HCT116 (cell line): ENCODE results near the gene RREB1. TPM values are rescaled to one million over a fixed set of nuclear protein-coding genes. Genes with fewer than 3 reads are reported as not detected.

ENCODE experiments used
- ATAC-seq: fragments of 200-7000 bp; cut with Tn5 transposase; 2 replicates; pipeline ENCODE4 v1.9.1; 2020; ENCODE audit warnings: mild to moderate bottlenecking, moderate library complexity
- BruUV-seq: library from RNA; stranded (reverse); fragments of 400-500 nt; replicated peaks from 2 replicates; lab custom pipeline; 2021; lab: Mats Ljungman, UMichigan
- CTCF ChIA-PET: fragments of 300-600 bp; sonication (Branson Sonifier 250); formaldehyde crosslinking; loops from one replicate; lab custom pipeline; 2021; ENCODE audit warnings: antibody characterized with exemption; lab: Charles Lee
- POLR2A ChIA-PET: fragments of 300-600, 350-600 bp; sonication (Branson Sonifier 250); formaldehyde crosslinking; loops from one replicate; lab custom pipeline; 2021; ENCODE audit warnings: antibody characterized with exemption; lab: Charles Lee
- RAD21 ChIA-PET, 2 experiments: fragments of 300-600 bp; sonication (Branson Sonifier 250); formaldehyde crosslinking; loops; one replicate each; lab custom pipeline; 2023; ENCODE audit warnings: low total read pairs in 2 of 2; ENCODE audit not compliant: uncharacterized antibody in 2 of 2, unreplicated experiment in 2 of 2, low non-redundant PET in 1 of 2; lab: Charles Lee
- DNase-seq: peaks from one replicate; pipeline ENCODE4 v3.0.0-alpha.2; 2010; ENCODE audit warnings: low read depth, low spot score
- H2AFZ ChIP-seq: fragments of 200-600 bp; shearing (Covaris generic), sonication (generic); 2 replicates; pipeline ENCODE4 v1.6.1; 2017; ENCODE audit warnings: low read depth, mixed run types, mixed read lengths, antibody characterized with exemption, low read length; ENCODE audit not compliant: poor library complexity, severe bottlenecking
- H3K27ac ChIP-seq: 2 replicates; pipeline ENCODE4 v1.5.1; 2012; ENCODE audit warnings: low read depth, low read length
- H3K27me3 ChIP-seq: fragments of 200-600 bp; sonication (generic); 2 replicates; pipeline ENCODE4 v1.6.1; 2016; ENCODE audit warnings: mixed run types, low read length, mixed read lengths; ENCODE audit not compliant: insufficient read depth
- H3K36me3 ChIP-seq, 2 experiments: fragments of 200-500 bp in 1 of 2; fragments of 200-600 bp in 1 of 2; sonication (Bioruptor generic) in 1 of 2; sonication (generic) in 1 of 2; 2 replicates each; pipeline versions ENCODE4 v1.5.1 to v1.6.1; 2014 to 2016; ENCODE audit warnings: low read length in 2 of 2, inconsistent platforms in 1 of 2, mixed read lengths in 1 of 2, mixed run types in 1 of 2; ENCODE audit not compliant: insufficient read depth in 2 of 2, control insufficient read depth in 1 of 2
- H3K4me1 ChIP-seq, 2 experiments: fragments of 200-600 bp in 1 of 2; sonication (generic) in 1 of 2; 2 replicates each; pipeline versions ENCODE4 v1.5.1 to v1.6.1; 2012 to 2017; ENCODE audit warnings: low read length in 2 of 2, inconsistent platforms in 1 of 2, mild to moderate bottlenecking in 1 of 2, mixed read lengths in 1 of 2, mixed run types in 1 of 2, moderate library complexity in 1 of 2; ENCODE audit not compliant: insufficient read depth in 2 of 2, control insufficient read depth in 1 of 2
- H3K4me2 ChIP-seq: fragments of 200-600 bp; sonication (generic); 2 replicates; pipeline ENCODE4 v1.6.1; 2017; ENCODE audit warnings: mixed run types, low read length, mixed read lengths
- H3K4me3 ChIP-seq, 2 experiments: fragments of 200-600 bp in 1 of 2; sonication (generic) in 1 of 2; replicated peaks in 1 of 2; 2 replicates each; pipeline ENCODE4 v1.5.1; 2011 to 2016; ENCODE audit warnings: low read length in 2 of 2, control low read depth in 1 of 2, low read depth in 1 of 2, mild to moderate bottlenecking in 1 of 2, mixed read lengths in 1 of 2, mixed run types in 1 of 2
- H3K79me2 ChIP-seq: fragments of 200-600 bp; sonication (generic); 2 replicates; pipeline ENCODE4 v1.6.1; 2017; ENCODE audit warnings: mild to moderate bottlenecking, mixed run types, low read length, moderate library complexity, mixed read lengths; ENCODE audit not compliant: insufficient read depth
- H3K9ac ChIP-seq: fragments of 200-600 bp; sonication (generic); 2 replicates; pipeline ENCODE4 v1.6.1; 2016; ENCODE audit warnings: low read length, mixed read lengths
- H3K9me2 ChIP-seq: fragments of 200-600 bp; sonication (generic), shearing (Covaris generic); 2 replicates; pipeline ENCODE4 v1.6.1; 2017; ENCODE audit warnings: mixed run types, mild to moderate bottlenecking, moderate library complexity; ENCODE audit not compliant: insufficient read depth
- H3K9me3 ChIP-seq, 2 experiments: fragments of 200-500 bp in 1 of 2; fragments of 200-600 bp in 1 of 2; sonication (Bioruptor generic) in 1 of 2; sonication (generic) in 1 of 2; 2 replicates each; pipeline ENCODE4 v1.6.1; 2014 to 2017; ENCODE audit warnings: low read length in 2 of 2, mixed read lengths in 2 of 2, inconsistent platforms in 1 of 2, low read depth in 1 of 2, mild to moderate bottlenecking in 1 of 2, mixed run types in 1 of 2, moderate library complexity in 1 of 2; ENCODE audit not compliant: control insufficient read depth in 1 of 2, insufficient read depth in 1 of 2
- H4K20me1 ChIP-seq: fragments of 200-600 bp; sonication (generic), shearing (Covaris generic); 2 replicates; pipeline ENCODE4 v1.6.1; 2017; ENCODE audit warnings: mixed run types, mild to moderate bottlenecking, moderate library complexity; ENCODE audit not compliant: insufficient read depth
- ATF3 ChIP-seq: IDR thresholded peaks from 2 replicates; pipeline ENCODE4 v1.6.1; 2012
- CBX3 ChIP-seq: IDR thresholded peaks from 2 replicates; pipeline ENCODE4 v1.6.1; 2012; ENCODE audit warnings: low read depth
- CEBPB ChIP-seq: IDR thresholded peaks from 2 replicates; pipeline ENCODE4 v1.6.1; 2012; ENCODE audit warnings: low read depth
- EGR1 ChIP-seq: IDR thresholded peaks from 2 replicates; pipeline ENCODE4 v1.6.1; 2012; ENCODE audit warnings: low read depth
- ELF1 ChIP-seq: IDR thresholded peaks from 2 replicates; pipeline ENCODE4 v1.6.1; 2012; ENCODE audit warnings: low read depth, borderline replicate concordance
- EZH2 ChIP-seq: fragments of 200-600 bp; sonication (generic); IDR thresholded peaks from 2 replicates; pipeline ENCODE4 v1.6.1; 2017; ENCODE audit warnings: antibody characterized with exemption, mixed run types
- EZH2phosphoT487 ChIP-seq: fragments of 200-600 bp; IDR thresholded peaks from 2 replicates; pipeline ENCODE4 v1.6.1; 2018; ENCODE audit warnings: antibody characterized with exemption, borderline replicate concordance
- FOSL1 ChIP-seq: IDR thresholded peaks from 2 replicates; pipeline ENCODE4 v1.6.1; 2012; ENCODE audit warnings: low read depth
- JUND ChIP-seq: IDR thresholded peaks from 2 replicates; pipeline ENCODE4 v1.6.1; 2012
- MAX ChIP-seq: IDR thresholded peaks from 2 replicates; pipeline ENCODE4 v1.6.1; 2012
- POLR2A ChIP-seq: IDR thresholded peaks from 2 replicates; pipeline ENCODE4 v1.7.0; 2011; ENCODE audit warnings: borderline replicate concordance; ENCODE audit not compliant: insufficient read depth, insufficient read length; ENCODE audit errors: extremely low read depth
- POLR2AphosphoS5 ChIP-seq: IDR thresholded peaks from 2 replicates; pipeline ENCODE4 v1.6.1; 2011; ENCODE audit warnings: mild to moderate bottlenecking, low read depth, low read length, moderate library complexity
- RAD21 ChIP-seq: IDR thresholded peaks from 2 replicates; pipeline ENCODE4 v1.6.1; 2012; ENCODE audit warnings: low read depth, mild to moderate bottlenecking
- SIN3A ChIP-seq: IDR thresholded peaks from 2 replicates; pipeline ENCODE4 v1.6.1; 2012; ENCODE audit warnings: low read depth
- SRF ChIP-seq: IDR thresholded peaks from 2 replicates; pipeline ENCODE4 v1.6.1; 2012; ENCODE audit warnings: low read depth
- TCF7L2 ChIP-seq: IDR thresholded peaks from 2 replicates; pipeline ENCODE4 v1.7.0; 2011; ENCODE audit warnings: borderline replicate concordance, inconsistent platforms; ENCODE audit not compliant: insufficient read depth, insufficient read length; ENCODE audit errors: extremely low read depth
- YY1 ChIP-seq: IDR thresholded peaks from 2 replicates; pipeline ENCODE4 v1.6.1; 2011; ENCODE audit warnings: low read length, low read depth, moderate library complexity, mild to moderate bottlenecking; ENCODE audit not compliant: insufficient replicate concordance; ENCODE audit errors: extremely low read depth
- ZBTB33 ChIP-seq: IDR thresholded peaks from 2 replicates; pipeline ENCODE4 v1.6.1; 2011; ENCODE audit warnings: mild to moderate bottlenecking, low read length, moderate library complexity; ENCODE audit not compliant: insufficient replicate concordance; ENCODE audit errors: extremely low read depth
- ZFX ChIP-seq: fragments of 450-650 bp; IDR thresholded peaks from 2 replicates; pipeline ENCODE4 v1.6.1; 2017
- intact Hi-C: fragments of 100-400 bp; cut with micrococcal nuclease; formaldehyde crosslinking; loops from 2 replicates; pipeline ENCODE4 v1.10.0; 2022
- total RNA-seq: library from RNA; stranded (reverse); gene quantifications from one replicate; pipeline ENCODE4 v1.2.1, GENCODE V29; 2021; ENCODE audit not compliant: unreplicated experiment
- TF ChIP-seq, protein P1 (sequence below): IDR thresholded peaks from 2 replicates; pipeline ENCODE4 v1.6.1; 2012; ENCODE audit warnings: low read depth

RREB1 gene
- total RNA-seq, 1 experiment from 2014 or later = 47.9 TPM

DNA sequence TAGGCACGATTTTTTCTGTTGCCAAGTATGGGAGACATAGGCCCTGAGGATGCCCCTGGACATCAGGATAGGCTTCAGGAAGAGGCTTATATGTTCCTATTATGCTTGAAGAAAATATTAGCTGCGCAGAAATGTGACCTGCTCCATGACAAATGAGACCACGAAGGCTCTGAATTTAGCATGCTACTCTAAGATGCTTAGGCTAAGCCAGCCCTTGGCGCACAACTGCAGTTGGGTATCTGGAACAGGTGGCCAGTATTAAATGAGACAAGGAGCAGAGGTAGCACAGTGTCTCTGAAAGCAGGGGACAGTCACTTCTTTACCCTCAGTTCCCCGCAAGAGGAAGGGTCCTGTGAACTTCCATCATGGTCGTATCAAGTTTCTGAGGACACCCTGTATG, 90.0 kb downstream of the RREB1 start (continued):
- TF ChIP-seq, protein P1, sequence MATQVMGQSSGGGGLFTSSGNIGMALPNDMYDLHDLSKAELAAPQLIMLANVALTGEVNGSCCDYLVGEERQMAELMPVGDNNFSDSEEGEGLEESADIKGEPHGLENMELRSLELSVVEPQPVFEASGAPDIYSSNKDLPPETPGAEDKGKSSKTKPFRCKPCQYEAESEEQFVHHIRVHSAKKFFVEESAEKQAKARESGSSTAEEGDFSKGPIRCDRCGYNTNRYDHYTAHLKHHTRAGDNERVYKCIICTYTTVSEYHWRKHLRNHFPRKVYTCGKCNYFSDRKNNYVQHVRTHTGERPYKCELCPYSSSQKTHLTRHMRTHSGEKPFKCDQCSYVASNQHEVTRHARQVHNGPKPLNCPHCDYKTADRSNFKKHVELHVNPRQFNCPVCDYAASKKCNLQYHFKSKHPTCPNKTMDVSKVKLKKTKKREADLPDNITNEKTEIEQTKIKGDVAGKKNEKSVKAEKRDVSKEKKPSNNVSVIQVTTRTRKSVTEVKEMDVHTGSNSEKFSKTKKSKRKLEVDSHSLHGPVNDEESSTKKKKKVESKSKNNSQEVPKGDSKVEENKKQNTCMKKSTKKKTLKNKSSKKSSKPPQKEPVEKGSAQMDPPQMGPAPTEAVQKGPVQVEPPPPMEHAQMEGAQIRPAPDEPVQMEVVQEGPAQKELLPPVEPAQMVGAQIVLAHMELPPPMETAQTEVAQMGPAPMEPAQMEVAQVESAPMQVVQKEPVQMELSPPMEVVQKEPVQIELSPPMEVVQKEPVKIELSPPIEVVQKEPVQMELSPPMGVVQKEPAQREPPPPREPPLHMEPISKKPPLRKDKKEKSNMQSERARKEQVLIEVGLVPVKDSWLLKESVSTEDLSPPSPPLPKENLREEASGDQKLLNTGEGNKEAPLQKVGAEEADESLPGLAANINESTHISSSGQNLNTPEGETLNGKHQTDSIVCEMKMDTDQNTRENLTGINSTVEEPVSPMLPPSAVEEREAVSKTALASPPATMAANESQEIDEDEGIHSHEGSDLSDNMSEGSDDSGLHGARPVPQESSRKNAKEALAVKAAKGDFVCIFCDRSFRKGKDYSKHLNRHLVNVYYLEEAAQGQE = no peak
- TF ChIP-seq ATF3 = no peak
- TF ChIP-seq MAX = no peak
- TF ChIP-seq ELF1 = no peak
- TF ChIP-seq TCF7L2 = no peak
- no peak for TF ChIP-seq SIN3A
- no peak for TF ChIP-seq JUND
- no peak for TF ChIP-seq EZH2phosphoT487

DNA sequence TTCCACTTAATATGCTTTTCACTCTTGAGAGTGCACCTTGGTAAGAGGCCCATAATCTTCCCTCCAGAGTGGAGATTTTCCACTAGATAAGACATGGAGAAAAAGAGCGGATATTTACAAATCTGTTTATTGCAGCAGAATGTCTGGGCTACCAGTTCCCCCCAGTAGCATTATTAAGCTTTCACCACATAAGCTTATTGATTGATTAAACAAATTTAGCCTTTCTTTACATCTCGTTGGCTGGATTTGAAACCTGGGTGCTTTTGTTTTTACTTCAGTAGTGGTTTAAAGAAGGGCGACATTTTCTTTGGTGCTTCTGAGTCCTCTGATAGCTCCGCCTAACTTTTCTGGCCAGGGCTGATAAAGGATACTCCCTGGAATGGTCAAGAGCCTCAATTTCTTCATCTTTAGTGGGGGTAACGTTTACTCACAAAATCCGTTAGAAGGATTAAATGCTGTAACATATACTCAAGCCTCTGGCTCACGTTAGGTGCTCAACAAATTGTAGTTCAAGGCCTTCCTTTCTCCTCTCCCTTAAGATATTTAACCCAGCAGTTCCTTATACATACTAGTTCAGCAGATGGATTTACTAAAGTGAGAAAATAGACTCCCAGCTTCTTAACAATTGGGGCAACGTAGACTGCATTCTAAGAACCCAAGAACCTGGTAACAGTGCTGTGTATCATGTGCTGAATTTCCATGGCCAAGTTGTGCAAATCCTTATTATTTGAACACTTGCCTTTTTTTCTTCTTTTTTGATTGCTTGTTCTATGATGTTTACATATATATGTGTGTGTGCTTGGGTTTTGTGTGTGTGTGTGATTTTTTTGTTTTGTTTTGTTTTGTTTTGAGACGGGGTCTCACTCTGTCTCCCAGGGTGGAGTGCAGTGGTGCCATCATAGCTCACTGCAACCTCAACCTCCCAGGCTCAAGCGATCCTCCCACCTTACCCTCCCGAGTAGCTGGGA, 91.4 kb downstream of the RREB1 start:
- H3K4me3 ChIP-seq = no peak overlapping the region
- H4K20me1 ChIP-seq = no peaks in the 10 kb centered on the region
- no peak for DNase-seq
- no TSS peak for BruUV-seq
- ChIA-PET CTCF (no interaction called here), POLR2A (no interaction called here), RAD21 (no interaction called here)
- no peaks in the 10 kb centered on the region; a peak in 1 of 4 replicates for H3K4me1 ChIP-seq
- H3K79me2 ChIP-seq = peaks cover 4% of the 10 kb centered on the region; the same call in 1 of the 2 replicates
- no peak overlapping the region for H2AFZ ChIP-seq
- no peak overlapping the region for H3K27ac ChIP-seq
- no peaks in the 10 kb centered on the region for H3K27me3 ChIP-seq
- intact Hi-C loops = no loop called here
- no peak overlapping the region for H3K9ac ChIP-seq
- ATAC-seq = no peak
- H3K9me3 ChIP-seq = no peaks in the 10 kb centered on the region
- no peak overlapping the region for H3K4me2 ChIP-seq
- peaks cover 0 to 7% of the 10 kb centered on the region in 2 experiments; a peak in 1 of 4 replicates for H3K36me3 ChIP-seq
- H3K9me2 ChIP-seq = no peaks in the 10 kb centered on the region
- no peak for TF ChIP-seq ATF3
- no peak for TF ChIP-seq EGR1
- TF ChIP-seq RAD21 = no peak
- TF ChIP-seq POLR2AphosphoS5 = no peak
- no peak for TF ChIP-seq ZFX
- TF ChIP-seq SRF = no peak
- no peak for TF ChIP-seq CEBPB
- no peak for TF ChIP-seq EZH2
- TF ChIP-seq YY1 = no peak
- TF ChIP-seq FOSL1 = no peak
- no peak for TF ChIP-seq CBX3
- TF ChIP-seq SIN3A = no peak
- TF ChIP-seq ZBTB33 = no peak
- TF ChIP-seq POLR2A = no peak
